K562 (cell line): ENCODE results near the gene TBX10. TPM values are rescaled to one million over a fixed set of nuclear protein-coding genes. Genes with fewer than 3 reads are reported as not detected.
A peak's percentile ranks its signal among the peaks of the same experiment; 100 is the strongest.

Experiments
- BMI1 ChIP-seq: fragments of 150-350 bp; IDR thresholded peaks from 2 replicates; pipeline ENCODE4 v1.6.1; 2014; ENCODE audit warnings: low read length
- CBX8 ChIP-seq: fragments of 200-600 bp; sonication (generic); IDR thresholded peaks from 2 replicates; pipeline ENCODE4 v1.6.1; 2012; ENCODE audit warnings: borderline replicate concordance, mixed run types, low read depth, mild to moderate bottlenecking, moderate library complexity, mixed read lengths, low read length, control low read depth, inconsistent platforms; ENCODE audit not compliant: poor library complexity, severe bottlenecking; ENCODE audit errors: extremely low read depth
- FOXA3 ChIP-seq, 2 experiments: fragments of 450-650 bp in 1 of 2; sonication (generic) in 1 of 2; formaldehyde crosslinking; IDR thresholded peaks in 1 of 2; conservative IDR thresholded peaks in 1 of 2; 2 replicates each; pipeline versions ENCODE4 v1.4.0 to v1.8.0; 2020 to 2022; ENCODE audit warnings: mild to moderate bottlenecking in 2 of 2, missing genetic modification reagents in 1 of 2
- HDAC6 ChIP-seq: IDR thresholded peaks from 2 replicates; pipeline ENCODE4 v1.6.1; 2012; ENCODE audit warnings: low read depth, mild to moderate bottlenecking, control low read depth, inconsistent platforms, low read length, moderate library complexity
- HIVEP1 ChIP-seq: fragments of 250-450 bp; sonication (Bioruptor Pico); IDR thresholded peaks from 2 replicates; pipeline ENCODE4 v1.4.0; 2020; ENCODE audit warnings: mild to moderate bottlenecking
- HMGXB4 ChIP-seq: sonication (generic); formaldehyde crosslinking; IDR thresholded peaks from 2 replicates; pipeline ENCODE4 v1.8.1; 2023; ENCODE audit warnings: mild to moderate bottlenecking, missing genetic modification reagents
- HNRNPK ChIP-seq: fragments of 200-400 bp; formaldehyde crosslinking; IDR thresholded peaks from one replicate; pipeline ENCODE4 v1.6.1; 2018; ENCODE audit warnings: mild to moderate bottlenecking, low read depth, low read length; ENCODE audit not compliant: poor library complexity, severe bottlenecking
- JUNB ChIP-seq: fragments of 450-650 bp; formaldehyde crosslinking; conservative IDR thresholded peaks from 2 replicates; pipeline ENCODE4 v1.4.0; 2020; ENCODE audit warnings: mild to moderate bottlenecking
- KAT7 ChIP-seq: sonication (generic); formaldehyde crosslinking; IDR thresholded peaks from 2 replicates; pipeline ENCODE4 v1.8.0; 2022; ENCODE audit warnings: missing genetic modification reagents, mild to moderate bottlenecking, borderline replicate concordance
- NCOA6 ChIP-seq: fragments of 450-650 bp; IDR thresholded peaks from 2 replicates; pipeline ENCODE4 v1.6.1; 2017; ENCODE audit warnings: mild to moderate bottlenecking
- NFE2 ChIP-seq: IDR thresholded peaks from 2 replicates; pipeline ENCODE4 v1.6.1; 2014; ENCODE audit warnings: antibody characterized with exemption, low read depth
- RAD21 ChIP-seq, 2 experiments: fragments of 250-450 bp in 1 of 2; fragments of 450-650 bp in 1 of 2; sonication (Bioruptor Pico) in 1 of 2; formaldehyde crosslinking in 1 of 2; IDR thresholded peaks in 1 of 2; conservative IDR thresholded peaks in 1 of 2; 2 replicates each; pipeline versions ENCODE4 v1.4.0 to v1.8.0; 2020 to 2022; ENCODE audit warnings: mild to moderate bottlenecking in 2 of 2, moderate library complexity in 1 of 2
- SREBF1 ChIP-seq: fragments of 150-350 bp; IDR thresholded peaks from 2 replicates; pipeline ENCODE4 v1.6.1; 2014; ENCODE audit warnings: antibody characterized with exemption, low read depth, low read length, borderline replicate concordance
- SRF ChIP-seq, 2 experiments: fragments of 250-450, 450-650 bp in 1 of 2; sonication (Bioruptor Pico) in 1 of 2; sonication (generic) in 1 of 2; formaldehyde crosslinking; IDR thresholded peaks; 2 replicates each; pipeline versions ENCODE4 v1.5.0 to v1.5.1; 2020 to 2022; ENCODE audit warnings: mild to moderate bottlenecking in 1 of 2, missing genetic modification reagents in 1 of 2
- ZBTB11 ChIP-seq, 3 experiments: fragments of 200-800 bp in 1 of 3; fragments of 250-450 bp in 1 of 3; fragments of 450-650 bp in 1 of 3; sonication (Bioruptor Pico) in 1 of 3; sonication (Bioruptor generic) in 1 of 3; formaldehyde crosslinking in 1 of 3; IDR thresholded peaks; 2 replicates each; pipeline versions ENCODE4 v1.6.1 to v1.8.0; 2016 to 2022; ENCODE audit warnings: mild to moderate bottlenecking in 2 of 3, missing genetic modification characterization in 2 of 3, missing compliant biosample characterization in 1 of 3, moderate library complexity in 1 of 3
- ZNF12 ChIP-seq: sonication (generic); formaldehyde crosslinking; IDR thresholded peaks from 2 replicates; pipeline ENCODE4 v1.4.0; 2020; ENCODE audit warnings: mild to moderate bottlenecking, missing genetic modification reagents
- ZNF280B ChIP-seq: fragments of 250-450 bp; sonication (Bioruptor Pico); IDR thresholded peaks from 2 replicates; pipeline ENCODE4 v1.5.1; 2021; ENCODE audit warnings: mild to moderate bottlenecking
- ZNF57 ChIP-seq: fragments of 450-650 bp; formaldehyde crosslinking; IDR thresholded peaks from 2 replicates; pipeline ENCODE4 v1.4.0; 2020; ENCODE audit warnings: mild to moderate bottlenecking, moderate library complexity
- ZNF584 ChIP-seq: fragments of 200-800 bp; sonication (Bioruptor generic); IDR thresholded peaks from 2 replicates; pipeline ENCODE4 v1.6.1; 2016; ENCODE audit warnings: low read depth, mild to moderate bottlenecking, missing genetic modification characterization, missing compliant biosample characterization
- ZNF586 ChIP-seq: fragments of 450-650 bp; formaldehyde crosslinking; conservative IDR thresholded peaks from 2 replicates; pipeline ENCODE4 v1.4.0; 2020; ENCODE audit warnings: mild to moderate bottlenecking, moderate library complexity
- polyA plus RNA-seq, 8 experiments: library from polyadenylated mRNA; depleted of rRNA in 4 of 8; stranded (reverse) in 5 of 8; unstranded in 3 of 8; fragments of >200 nt; fragmentation: Nextera tagmentation in 2 of 8; fragmentation: Illumina TruSeq in 1 of 8; extraction: Ambion mirVana in 2 of 8; extraction: Trizol in 1 of 8; gene quantifications; 2 replicates each; pipeline versions ENCODE4 v1.2.1 to v1.2.3, GENCODE V29; 2011 to 2014; ENCODE audit warnings: inconsistent platforms in 1 of 8, missing spikeins in 1 of 8
- total RNA-seq, 7 experiments: library from RNA; depleted of rRNA in 6 of 7; stranded (reverse); fragments of >200 nt in 6 of 7; fragmentation: Illumina TruSeq in 2 of 7; extraction: Trizol in 2 of 7; gene quantifications; 2 replicates each; pipeline versions ENCODE4 v1.2.1 to v1.2.3, GENCODE V29; 2011 to 2021; ENCODE audit warnings: low replicate concordance in 1 of 7

The TBX10 gene
- total and polyA plus RNA-seq, 9 of the 15 experiments (the other 6 are each of a cell fraction or from before 2014, with no cell fraction given) = not detected

- TF ChIP-seq BMI1 = no peak
- no peak; the same call in 1 of the 2 replicates for TF ChIP-seq ZNF584 (CRISPR knock-in tag)
- 0 out of 4 replicates have a peak, but pooled peaks have one; percentile 20 to 30 for TF ChIP-seq RAD21 (CRISPR knock-in tag; conservative IDR thresholded peaks at IDR 0.05 in 1 of 2, IDR thresholded peaks at IDR 0.05 in 1 of 2)
- TF ChIP-seq SREBF1 = no peak
- no peak for TF ChIP-seq ZNF280B (CRISPR knock-in tag)
- TF ChIP-seq ZNF57 (CRISPR knock-in tag) = no peak
- TF ChIP-seq HIVEP1 = no peak
- no peak; a peak in 1 of 4 replicates for TF ChIP-seq SRF (CRISPR knock-in tag; IDR thresholded peaks at IDR 0.05)
- peak in 1 of 3 experiments; percentile 60; a peak in 2 of 6 replicates for TF ChIP-seq ZBTB11 (CRISPR knock-in tag; IDR thresholded peaks at IDR 0.05)
- no peak for TF ChIP-seq ZNF12
- no peak for TF ChIP-seq HNRNPK
- no peak for TF ChIP-seq JUNB (CRISPR knock-in tag)
- no peak for TF ChIP-seq HMGXB4
- TF ChIP-seq HDAC6 = no peak
- no peak for TF ChIP-seq FOXA3 (CRISPR knock-in tag; conservative IDR thresholded peaks at IDR 0.05 in 1 of 2, IDR thresholded peaks at IDR 0.05 in 1 of 2)
- no peak for TF ChIP-seq KAT7 (CRISPR knock-in tag)
- TF ChIP-seq CBX8 = no peak
- no peak; the same call in 1 of the 2 replicates for TF ChIP-seq NCOA6
- TF ChIP-seq NFE2 = no peak
- TF ChIP-seq ZNF586 (CRISPR knock-in tag) = no peak
Measured at GRCh38 chr11:67600324-67601029, 39.1 kb downstream of the TBX10 start (continued).
